H1 (cell line): ENCODE measurements around the gene MMP15. TPM values are rescaled to one million over a fixed set of nuclear protein-coding genes. Genes with fewer than 3 reads are reported as not detected.
"Not testable (repeated sequence)": the region's sequence is repeated elsewhere in the genome, so short reads cannot be mapped to it uniquely, and the experiment has no call there.

Source experiments
- CTCF ChIA-PET: fragments of 300-600 bp; sonication (Branson Sonifier 250); formaldehyde crosslinking; loops from one replicate; lab custom pipeline; 2021; ENCODE audit not compliant: partially characterized antibody; lab: Charles Lee
- POLR2A ChIA-PET: fragments of 300-600 bp; sonication (Branson Sonifier 250); formaldehyde crosslinking; loops from one replicate; lab custom pipeline; 2021; ENCODE audit warnings: inconsistent platforms; ENCODE audit not compliant: partially characterized antibody; lab: Charles Lee
- DNase-seq, 2 experiments: peaks; one replicate each; pipeline versions ENCODE4 v3.0.0 to v3.0.0-alpha.2; 2010 to 2022; ENCODE audit warnings: low spot score in 2 of 2, low read depth in 1 of 2, mixed read lengths in 1 of 2
- FAIRE-seq: peaks from 2 replicates; lab custom pipeline; 2011; peaks lifted over from hg19 to GRCh38; lab: Jason Lieb, UNC
- H2AFZ ChIP-seq: 2 replicates; pipeline ENCODE4 v1.8.1; 2012; ENCODE audit warnings: low read length, inconsistent platforms
- H2AK5ac ChIP-seq: 2 replicates; pipeline ENCODE4 v1.6.1; 2013; ENCODE audit warnings: low read depth, low read length
- H2BK120ac ChIP-seq: replicated peaks from 2 replicates; pipeline ENCODE3; 2013; ENCODE audit warnings: low read depth, low read length, inconsistent platforms
- H2BK12ac ChIP-seq: 2 replicates; pipeline ENCODE4 v1.6.1; 2013; ENCODE audit warnings: low read depth, low read length
- H2BK15ac ChIP-seq: 2 replicates; pipeline ENCODE4 v1.6.1; 2013; ENCODE audit warnings: low read length
- H2BK20ac ChIP-seq: 2 replicates; pipeline ENCODE4 v1.6.1; 2013; ENCODE audit warnings: low read length
- H2BK5ac ChIP-seq: 2 replicates; pipeline ENCODE4 v1.6.1; 2013; ENCODE audit warnings: low read depth, low read length
- H3K14ac ChIP-seq: 2 replicates; pipeline ENCODE4 v1.6.1; 2013; ENCODE audit warnings: inconsistent platforms; ENCODE audit not compliant: insufficient read length
- H3K18ac ChIP-seq: 2 replicates; pipeline ENCODE4 v1.6.1; 2013; ENCODE audit warnings: low read length; ENCODE audit errors: extremely low read depth
- H3K23ac ChIP-seq: 2 replicates; pipeline ENCODE4 v1.6.1; 2013; ENCODE audit warnings: inconsistent platforms; ENCODE audit not compliant: insufficient read length
- H3K23me2 ChIP-seq: 2 replicates; pipeline ENCODE4 v1.6.1; 2013; ENCODE audit warnings: low read depth, low read length
- H3K27ac ChIP-seq: 2 replicates; pipeline ENCODE4 v1.6.1; 2011; ENCODE audit warnings: low read depth, low read length, inconsistent platforms
- H3K27me3 ChIP-seq, 4 experiments: replicated peaks in 1 of 4; 1 replicate in 1 of 4; 2 replicates in 3 of 4; pipeline versions ENCODE4 v1.6.1 to v1.8.1; 2011 to 2013; ENCODE audit warnings: low read length in 3 of 4, mild to moderate bottlenecking in 3 of 4, inconsistent platforms in 2 of 4, mixed read lengths in 2 of 4, moderate library complexity in 1 of 4; ENCODE audit not compliant: control insufficient read depth in 3 of 4, insufficient read depth in 3 of 4; ENCODE audit errors: extremely low read depth in 1 of 4
- H3K36me3 ChIP-seq, 4 experiments: 2 replicates each; pipeline versions ENCODE4 v1.6.1 to v1.8.1; 2011 to 2013; ENCODE audit warnings: mild to moderate bottlenecking in 4 of 4, low read length in 3 of 4, moderate library complexity in 2 of 4, control low read depth in 1 of 4, inconsistent platforms in 1 of 4; ENCODE audit not compliant: insufficient read depth in 4 of 4, control insufficient read depth in 2 of 4
- H3K4ac ChIP-seq: replicated peaks from 2 replicates; pipeline ENCODE3; 2013; ENCODE audit warnings: low read length, low read depth, mixed read lengths, inconsistent platforms; ENCODE audit not compliant: insufficient read length
- H3K4me1 ChIP-seq, 4 experiments: replicated peaks in 1 of 4; 1 replicate in 1 of 4; 2 replicates in 3 of 4; pipeline versions ENCODE4 v1.6.1 to v1.8.1; 2011 to 2013; ENCODE audit warnings: low read length in 3 of 4, inconsistent platforms in 2 of 4, mixed read lengths in 1 of 4; ENCODE audit not compliant: insufficient read depth in 4 of 4, control insufficient read depth in 3 of 4
- H3K4me2 ChIP-seq, 2 experiments: 2 replicates each; pipeline versions ENCODE4 v1.6.1 to v1.8.1; 2011 to 2013; ENCODE audit warnings: low read depth in 2 of 2, low read length in 2 of 2, control low read depth in 1 of 2, inconsistent platforms in 1 of 2, mild to moderate bottlenecking in 1 of 2; ENCODE audit not compliant: insufficient read depth in 1 of 2
- H3K4me3 ChIP-seq, 4 experiments: fragments of 200-600, 300-600 bp in 1 of 4; sonication (generic), shearing (Covaris generic), sonication (Bioruptor Twin) in 1 of 4; 2 replicates each; pipeline versions ENCODE4 v1.5.1 to v1.8.1; 2011 to 2016; ENCODE audit warnings: low read length in 4 of 4, low read depth in 3 of 4, control low read depth in 2 of 4, inconsistent platforms in 2 of 4, mild to moderate bottlenecking in 2 of 4, mixed read lengths in 1 of 4, moderate library complexity in 1 of 4; ENCODE audit not compliant: insufficient read depth in 2 of 4; ENCODE audit errors: extremely low read depth in 1 of 4
- H3K56ac ChIP-seq: replicated peaks from 2 replicates; pipeline ENCODE3; 2013; ENCODE audit warnings: low read depth, mild to moderate bottlenecking, mixed read lengths, low read length, inconsistent platforms; ENCODE audit not compliant: insufficient read length
- H3K79me1 ChIP-seq: 2 replicates; pipeline ENCODE4 v1.6.1; 2013; ENCODE audit warnings: low read depth, low read length, control low read depth
- H3K79me2 ChIP-seq, 2 experiments: 2 replicates each; pipeline versions ENCODE4 v1.6.1 to v1.8.1; 2012 to 2013; ENCODE audit warnings: low read length in 2 of 2, mild to moderate bottlenecking in 2 of 2, inconsistent platforms in 1 of 2; ENCODE audit not compliant: insufficient read depth in 2 of 2, control insufficient read depth in 1 of 2
- H3K9ac ChIP-seq, 4 experiments: replicated peaks in 1 of 4; 1 replicate in 1 of 4; 2 replicates in 3 of 4; pipeline versions ENCODE4 v1.6.1 to v1.8.1; 2011 to 2013; ENCODE audit warnings: low read depth in 3 of 4, low read length in 3 of 4, control low read depth in 2 of 4, mild to moderate bottlenecking in 2 of 4, moderate library complexity in 2 of 4, inconsistent platforms in 1 of 4; ENCODE audit errors: extremely low read depth in 1 of 4
- H3K9me3 ChIP-seq, 2 experiments: 2 replicates each; pipeline versions ENCODE4 v1.6.1 to v1.8.1; 2012 to 2013; ENCODE audit warnings: mild to moderate bottlenecking in 2 of 2, moderate library complexity in 2 of 2, control low read depth in 1 of 2, inconsistent platforms in 1 of 2, low read depth in 1 of 2, low read length in 1 of 2, mixed read lengths in 1 of 2; ENCODE audit not compliant: insufficient read depth in 2 of 2
- H4K20me1 ChIP-seq, 2 experiments: replicated peaks in 1 of 2; 2 replicates each; pipeline versions ENCODE3 to v1.8.1; 2011 to 2013; ENCODE audit warnings: inconsistent platforms in 2 of 2, low read length in 2 of 2, mild to moderate bottlenecking in 1 of 2; ENCODE audit not compliant: insufficient read depth in 2 of 2, control insufficient read depth in 1 of 2
- H4K5ac ChIP-seq: 2 replicates; pipeline ENCODE4 v1.6.1; 2013; ENCODE audit warnings: low read length, low read depth, mixed read lengths, inconsistent platforms; ENCODE audit not compliant: insufficient read length
- H4K8ac ChIP-seq: 2 replicates; pipeline ENCODE4 v1.8.0; 2013; ENCODE audit warnings: mild to moderate bottlenecking, moderate library complexity, low read length, inconsistent platforms; ENCODE audit not compliant: insufficient read depth; ENCODE audit errors: extremely low read depth
- H4K91ac ChIP-seq: replicated peaks from 2 replicates; pipeline ENCODE3; 2013; ENCODE audit warnings: low read length, mixed read lengths, inconsistent platforms; ENCODE audit not compliant: insufficient read length
- WGBS, 2 experiments: shearing (Covaris generic) in 1 of 2; methylation state at CpG; one replicate each; pipeline versions ENCODE4 v1.1.6 to v1.1.7; 2013 to 2015; ENCODE audit warnings: low lambda C conversion rate in 2 of 2, mixed read lengths in 2 of 2, inconsistent platforms in 1 of 2, low coverage in 1 of 2, missing lambda C conversion rate in 1 of 2; ENCODE audit not compliant: insufficient replicate concordance in 2 of 2, insufficient coverage in 1 of 2, insufficient read length in 1 of 2; ENCODE audit errors: extremely low coverage in 1 of 2, missing lambda C conversion rate in 1 of 2; 5-methylcytosine and 5-hydroxymethylcytosine counted together
- polyA plus RNA-seq, 7 experiments: library from polyadenylated mRNA; depleted of rRNA in 3 of 7; stranded (reverse) in 5 of 7; unstranded in 2 of 7; fragments of >200 nt in 5 of 7; fragments of 200-250 nt in 2 of 7; gene quantifications; 1 replicate in 5 of 7; 2 replicates in 1 of 7; 4 replicates in 1 of 7; pipeline versions ENCODE4 v1.2.1 to v1.2.3, GENCODE V29; 2011 to 2013; ENCODE audit warnings: missing spikeins in 2 of 7, mixed read lengths in 2 of 7
- total RNA-seq: library from RNA; stranded (reverse); fragmentation: NEBNext Ultra II Directional; extraction: Animal tissue kit (Norgen Biotek cat#: 25700); gene quantifications from 2 replicates; pipeline ENCODE4 v1.2.1, GENCODE V29; 2021

MMP15 gene
- total and polyA plus RNA-seq, 2 of the 8 experiments (the other 6 are each of a cell fraction or from before 2014, with no cell fraction given), result 38.5 to 42.2 TPM

- not testable (repeated sequence) for H4K8ac ChIP-seq, H3K18ac ChIP-seq, H2BK5ac ChIP-seq, H3K4me2 ChIP-seq, H2BK120ac ChIP-seq, H2AK5ac ChIP-seq, H3K27ac ChIP-seq, H3K9me3 ChIP-seq, H3K4me3 ChIP-seq, H4K20me1 ChIP-seq, H3K9ac ChIP-seq, DNase-seq, H3K23me2 ChIP-seq, H3K4ac ChIP-seq, H3K79me1 ChIP-seq, FAIRE-seq, H4K5ac ChIP-seq, H3K79me2 ChIP-seq, H4K91ac ChIP-seq, H3K4me1 ChIP-seq, H2BK15ac ChIP-seq, H3K14ac ChIP-seq, H3K23ac ChIP-seq, H3K27me3 ChIP-seq, H2BK20ac ChIP-seq, H2BK12ac ChIP-seq, H3K56ac ChIP-seq, H2AFZ ChIP-seq
- WGBS, 2 experiments, result 93% methylated on average over 12 of the region's 12 CpGs; no CpG with 5 or more reads in 1 of the 2 experiments
- CTCF ChIA-PET, result interaction anchor here (0.5 to 26.3 kb wide), 16 partner anchors 9 to 515 kb away, joined by 3 to 305 read pairs (median 4); no protein-coding TSS in a partner anchor
- POLR2A ChIA-PET, result interaction anchor here (1.4 kb wide), 1 partner anchor 214 kb away, joined by 3 read pairs; no protein-coding TSS in a partner anchor
- H3K36me3 ChIP-seq, result peaks cover 0 to 16% (median 8%) of the 10 kb centered on the region in 4 experiments; a peak in 6 of 8 replicates
Measured at GRCh38 chr16:58004736-58005135, 20.8 kb upstream of the MMP15 start.
